ENCODE measurements around the gene CDC42BPB. TPM values are rescaled to one million over a fixed set of nuclear protein-coding genes. Genes with fewer than 3 reads are reported as not detected.
A peak's percentile ranks its signal among the peaks of the same experiment; 100 is the strongest.

CDC42BPB gene
- 10 to 100 TPM; 68.0 to 83.4 TPM for total RNA-seq

GRCh38 chr14:103057372-103058163, at the start of gene CDC42BPB:
TSS of gene CDC42BPB (minus strand) at chr14:103057549. CDS start at chr14:103057173, 376 bp downstream.
- Histone ChIP-seq H3K27me3 (no peaks in the 10 kb centered on the region), H3K4me1 (peaks cover 0 to 45% of the 10 kb centered on the region in 2 donors), H3K27ac (peak within 1 kb of the TSS; percentile 87 to 88), H3K4me3 (peak within 1 kb of the TSS; percentile 92 to 94), H3K9me3 (no peaks in the 10 kb centered on the region), H3K36me3 (no peaks in the 10 kb centered on the region)
- peak; percentile 82 for DNase-seq (ENCODE audit: low spot score)
- no peak for TF ChIP-seq CTCF (IDR thresholded peaks at IDR 0.05)

- DNase-seq (ENCODE audit: low spot score): no peak
- H3K27me3 ChIP-seq: peaks cover 10 to 27% of the 10 kb centered on the region in 2 donors
- H3K36me3 ChIP-seq: no peaks in the 10 kb centered on the region
- no peak overlapping the region for H3K4me3 ChIP-seq
- TF ChIP-seq CTCF (IDR thresholded peaks at IDR 0.05): no peak
- H3K9me3 ChIP-seq: no peaks in the 10 kb centered on the region
- peaks cover 0 to 44% of the 10 kb centered on the region in 2 donors for H3K4me1 ChIP-seq
- no peak overlapping the region for H3K27ac ChIP-seq
These were observed 48.3 kb upstream of the CDC42BPB start for GRCh38 chr14:103105580-103106150.

- H3K27me3 ChIP-seq: peaks cover 10 to 27% of the 10 kb centered on the region in 2 donors
- H3K4me1 ChIP-seq: peaks cover 0 to 36% of the 10 kb centered on the region in 2 donors
- H3K9me3 ChIP-seq: no peaks in the 10 kb centered on the region
- H3K4me3 ChIP-seq: peak overlapping the region in 1 of 2 donors; percentile 7
- no peaks in the 10 kb centered on the region for H3K36me3 ChIP-seq
- DNase-seq (ENCODE audit: low spot score): no peak
- H3K27ac ChIP-seq: no peak overlapping the region
- peak; percentile 96 to 99 for TF ChIP-seq CTCF (IDR thresholded peaks at IDR 0.05)
These were observed 47.5 kb upstream of the CDC42BPB start for GRCh38 chr14:103104654-103105452.

GRCh38 chr14:103104389-103104653, 47.0 kb upstream of the CDC42BPB start:
- Histone ChIP-seq H3K4me1 (peaks cover 0 to 34% of the 10 kb centered on the region in 2 donors), H3K27ac (no peak overlapping the region), H3K9me3 (no peaks in the 10 kb centered on the region), H3K36me3 (no peaks in the 10 kb centered on the region), H3K4me3 (peak overlapping the region in 1 of 2 donors; percentile 37), H3K27me3 (peaks cover 10 to 27% of the 10 kb centered on the region in 2 donors)
- DNase-seq (ENCODE audit: low spot score): no peak
- TF ChIP-seq CTCF (IDR thresholded peaks at IDR 0.05): no peak

- H3K36me3 ChIP-seq: no peaks in the 10 kb centered on the region
- H3K9me3 ChIP-seq: no peaks in the 10 kb centered on the region
- no peak overlapping the region for H3K27ac ChIP-seq
- peak overlapping the region in 1 of 2 donors; percentile 37 for H3K4me3 ChIP-seq
- peak in 1 of 2 donors; percentile 20 for TF ChIP-seq CTCF (IDR thresholded peaks at IDR 0.05)
- no peak for DNase-seq (ENCODE audit: low spot score)
- peaks cover 10 to 27% of the 10 kb centered on the region in 2 donors for H3K27me3 ChIP-seq
- peaks cover 0 to 38% of the 10 kb centered on the region in 2 donors for H3K4me1 ChIP-seq
These were observed 46.4 kb upstream of the CDC42BPB start for GRCh38 chr14:103103461-103104388.
